Stimulated activated CD8-positive, alpha-beta memory T cell treated with anti-CD3 and anti-CD28 coated beads, Interleukin-4, amount 100 ng/mL, for 4 hours (primary cell): ENCODE data around the gene OR14I1.

Experiments used
- DNase-seq, 2 donors: peaks; one replicate each; pipeline ENCODE4 v3.0.0-alpha.2; 2020; ENCODE audit warnings: low read depth in 2 of 2, low spot score in 1 of 2

Gene OR14I1

DNA sequence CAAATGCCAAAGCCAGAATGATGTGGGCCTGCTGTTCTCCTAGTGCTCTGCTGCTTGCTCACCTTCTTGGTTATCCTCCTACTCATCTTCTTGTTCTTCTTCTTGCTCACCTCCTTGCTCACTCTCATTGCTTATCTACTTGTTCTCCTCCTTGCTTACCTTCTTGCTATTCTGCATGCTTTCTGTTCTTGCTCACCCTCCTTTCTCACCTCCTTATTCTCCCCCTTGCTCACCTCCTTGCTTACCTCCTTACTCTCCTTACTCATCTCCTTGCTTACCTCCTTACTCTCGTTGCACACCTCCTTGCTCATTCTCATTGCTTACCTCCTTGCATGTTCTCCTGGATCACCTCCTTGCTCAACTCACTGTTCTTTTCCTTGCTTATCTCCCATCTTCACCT is at the start of gene OR14I1:
Gene OR14I1 (minus strand): TSS at position 53 of the 400 bp plus-strand sequence.
- no peak for DNase-seq

GRCh38 chr1:248751635-248752034 is 49.1 kb upstream of the OR14I1 start:
- no peak for DNase-seq

GRCh38 chr1:248751142-248751541 is 48.6 kb upstream of the OR14I1 start:
- DNase-seq: no peak

- no peak for DNase-seq
These were observed 47.9 kb upstream of the OR14I1 start for GRCh38 chr1:248750496-248750895.

GRCh38 chr1:248748211-248748610 is 45.6 kb upstream of the OR14I1 start:
- no peak for DNase-seq

DNA sequence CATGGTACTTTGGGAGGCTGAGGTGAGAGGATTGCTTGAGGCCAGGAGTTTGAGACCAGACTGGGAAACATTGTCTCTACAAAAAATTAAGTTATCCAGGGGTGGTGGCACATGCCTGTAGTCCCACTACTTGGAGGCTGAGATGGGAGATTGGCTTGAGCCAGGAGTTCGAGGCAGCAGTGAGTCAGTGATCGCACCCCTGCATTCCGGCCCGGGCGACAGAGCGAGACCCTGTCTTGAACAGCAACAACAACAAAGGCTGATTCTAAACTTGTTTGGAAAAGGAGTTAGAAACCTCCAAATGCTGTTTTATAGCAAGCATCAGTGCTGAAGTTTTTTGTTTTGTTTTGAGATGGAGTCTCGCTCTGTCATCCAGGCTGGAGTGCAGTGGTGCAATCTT is 38.3 kb upstream of the OR14I1 start:
- DNase-seq: no peak

- no peak for DNase-seq
These were observed 37.1 kb upstream of the OR14I1 start for GRCh38 chr1:248739572-248740205.

- DNase-seq: no peak
These were observed 34.9 kb upstream of the OR14I1 start for GRCh38 chr1:248737457-248737856.

DNA sequence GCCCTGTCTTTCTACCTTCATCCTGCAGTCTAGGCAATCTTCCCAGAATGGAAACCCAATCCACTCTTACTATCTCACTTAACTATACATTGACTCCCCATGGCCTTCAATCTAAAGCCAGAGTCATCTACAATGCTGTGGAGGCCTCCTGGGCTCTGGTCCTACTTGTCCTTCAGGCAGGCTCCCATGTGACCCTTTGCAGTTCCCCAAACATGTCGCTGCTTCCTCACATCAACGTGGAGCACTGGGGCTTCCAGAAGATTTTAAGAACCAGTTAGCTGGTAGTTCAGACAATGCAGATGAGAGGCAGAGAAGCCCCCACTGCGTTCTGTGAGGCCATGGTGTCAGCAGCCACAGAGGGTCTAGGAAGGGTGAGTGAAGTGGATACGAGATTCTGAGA is 34.4 kb upstream of the OR14I1 start:
- DNase-seq: no peak

DNA sequence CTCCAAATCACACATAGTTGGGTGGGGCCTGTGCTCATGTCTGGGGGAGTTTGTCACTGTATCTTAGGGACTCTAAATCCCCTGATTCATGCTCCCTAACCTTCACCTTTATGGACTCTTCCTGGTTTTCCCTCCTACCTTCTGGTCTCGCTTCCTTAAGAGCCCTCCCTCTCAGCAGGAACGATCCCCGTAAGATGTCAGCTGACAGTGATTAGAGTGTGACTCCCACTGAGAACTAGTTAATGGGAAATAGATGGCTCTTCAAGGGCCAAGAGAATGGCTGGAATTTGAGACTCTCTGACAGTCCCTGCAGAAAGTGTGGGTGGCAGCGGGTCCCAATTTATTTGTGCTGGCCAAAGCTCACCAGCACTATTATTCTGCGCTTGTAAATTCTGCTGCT is 31.0 kb upstream of the OR14I1 start:
- DNase-seq: no peak

- DNase-seq: no peak
These were observed 28.2 kb upstream of the OR14I1 start for GRCh38 chr1:248730507-248731335.

GRCh38 chr1:248714248-248714647 is 11.7 kb upstream of the OR14I1 start:
- DNase-seq: no peak

GRCh38 chr1:248710305-248710900 is 7.8 kb upstream of the OR14I1 start:
- DNase-seq: no peak

GRCh38 chr1:248704606-248705005 is 2.0 kb upstream of the OR14I1 start:
- no peak for DNase-seq

DNA sequence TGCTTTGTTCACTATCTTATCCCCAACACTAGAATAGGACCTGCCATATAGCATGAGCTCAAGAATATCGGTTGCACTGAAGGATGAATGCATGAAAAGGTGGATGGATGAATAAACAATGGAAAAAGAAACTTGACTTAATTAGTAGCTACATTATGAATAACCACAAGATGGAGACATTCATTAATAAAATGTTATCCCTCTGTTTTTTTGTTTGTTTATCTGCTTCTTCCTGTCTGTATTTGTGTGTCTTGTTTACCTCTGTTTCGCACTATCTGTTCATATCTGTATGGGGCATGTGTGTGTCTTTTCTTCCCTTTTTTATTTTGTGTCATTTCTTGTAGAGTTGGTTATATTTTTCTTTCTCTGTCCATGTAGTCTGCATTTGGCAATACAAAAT is 1.1 kb upstream of the OR14I1 start:
- DNase-seq: no peak

GRCh38 chr1:248699099-248699498 is 3.5 kb downstream of the OR14I1 start:
- no peak for DNase-seq

DNA sequence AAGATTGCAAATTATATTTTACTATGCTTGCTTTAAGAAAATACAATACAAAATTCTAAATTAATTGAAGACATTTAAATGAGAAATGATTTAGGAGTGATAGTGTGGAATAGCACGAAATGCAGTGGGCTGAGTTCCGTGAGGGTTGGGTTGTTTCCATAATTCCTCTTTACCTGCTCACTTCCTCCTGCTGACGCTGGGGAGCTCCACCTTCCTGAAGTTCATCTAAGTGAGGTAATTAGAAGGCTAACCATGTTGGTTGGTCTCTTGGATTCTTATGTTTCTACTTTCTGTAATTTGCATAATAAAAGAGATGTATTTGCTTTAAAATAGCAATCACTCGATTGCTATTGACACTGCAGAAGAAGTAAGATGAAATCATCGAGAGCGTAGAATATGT is 4.7 kb downstream of the OR14I1 start:
- no peak for DNase-seq

- no peak for DNase-seq
These were observed 5.8 kb downstream of the OR14I1 start for GRCh38 chr1:248696774-248697173.

DNA sequence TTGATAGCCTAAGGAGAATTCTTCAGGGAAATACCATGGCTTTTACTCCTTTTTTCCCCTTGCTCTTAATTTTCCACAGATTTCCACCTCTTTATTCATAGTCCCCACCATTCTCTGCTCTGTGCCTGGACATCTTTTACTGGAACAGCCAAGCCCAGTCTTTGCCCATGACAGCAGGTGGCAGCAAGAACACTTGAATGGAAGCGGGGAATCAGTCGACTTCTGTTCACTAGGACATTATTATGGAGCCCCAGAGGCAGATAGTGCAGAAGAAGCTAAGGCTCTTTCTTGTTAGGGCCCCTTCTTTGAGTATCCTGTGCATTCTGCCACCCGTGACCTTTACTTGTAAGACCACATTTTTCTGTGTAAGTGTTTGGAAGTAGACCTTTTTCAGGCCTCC is 6.3 kb downstream of the OR14I1 start:
- DNase-seq: no peak

GRCh38 chr1:248695451-248696132 is 7.0 kb downstream of the OR14I1 start:
- DNase-seq: no peak

DNA sequence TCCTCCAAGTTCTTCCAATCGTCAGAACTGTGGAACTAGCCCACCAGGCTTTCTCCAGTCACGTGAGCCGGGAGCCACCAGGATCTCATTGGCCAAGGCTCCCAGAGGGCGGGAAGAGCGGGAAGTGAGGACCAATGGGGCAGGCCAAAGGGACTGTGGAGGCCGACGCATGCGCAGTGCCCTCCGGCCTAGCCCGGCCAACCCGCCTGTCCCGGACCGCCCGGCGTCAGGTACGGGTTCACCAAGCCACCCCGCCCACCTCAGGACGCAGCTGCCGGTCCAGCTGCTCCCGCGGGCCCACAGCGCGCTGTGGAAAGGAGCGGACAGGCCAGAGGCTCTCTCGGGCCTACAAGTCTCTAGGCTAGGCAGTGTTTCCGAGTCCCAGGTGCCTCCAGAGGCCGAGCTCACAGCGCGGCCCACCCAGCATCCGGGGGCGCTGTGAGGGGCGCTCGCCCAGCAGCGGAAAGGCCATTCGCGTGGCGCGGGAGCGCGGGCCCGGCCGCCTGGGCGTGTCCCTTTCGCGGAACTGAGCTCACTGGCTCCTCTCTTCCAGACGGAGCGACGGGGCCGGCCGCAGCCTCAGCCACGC is 10.9 kb downstream of the OR14I1 start:
- DNase-seq: no peak
